K562 (cell line): ENCODE data around the gene PLA2G4D. TPM values are rescaled to one million over a fixed set of nuclear protein-coding genes. Genes with fewer than 3 reads are reported as not detected.

Source experiments
- ATAC-seq: fragments of 200-7000 bp; cut with Tn5 transposase; 3 replicates; pipeline ENCODE4 v1.9.1; 2020; ENCODE audit warnings: moderate library complexity
- BruUV-seq: library from RNA; stranded (reverse); fragments of 400-500 nt; replicated peaks from 2 replicates; lab custom pipeline; 2021; lab: Mats Ljungman, UMichigan
- CTCF ChIA-PET: fragments of 300-600 bp; formaldehyde crosslinking; extraction: SDS; loops from one replicate; lab custom pipeline; 2021; ENCODE audit warnings: low intra/inter-chr PET ratio; lab: Yijun Ruan, JAX
- POLR2A ChIA-PET: fragments of 300-600, 350-650 bp; sonication (Branson Sonifier 250); formaldehyde crosslinking; extraction: SDS; loops from one replicate; lab custom pipeline; 2021; ENCODE audit warnings: antibody characterized with exemption, inconsistent platforms; lab: Yijun Ruan, JAX
- DNase-seq, 4 experiments: peaks; one replicate each; pipeline versions ENCODE4 v3.0.0 to v3.0.0-alpha.2; 2011 to 2018; ENCODE audit warnings: low spot score in 3 of 4, mixed read lengths in 3 of 4; ENCODE audit errors: extremely low read depth in 1 of 4
- FAIRE-seq: peaks from 2 replicates; lab custom pipeline; 2011; peaks lifted over from hg19 to GRCh38; lab: Jason Lieb, UNC
- H2AFZ ChIP-seq: 2 replicates; pipeline ENCODE4 v1.6.0; 2011; ENCODE audit warnings: low read depth, low read length, control low read depth, inconsistent platforms
- H3K27ac ChIP-seq: fragments of 200-600 bp; 3 replicates; pipeline ENCODE4 v1.8.0; 2011; ENCODE audit warnings: low read depth, mild to moderate bottlenecking, control low read depth, inconsistent platforms, low read length, moderate library complexity, mixed read lengths; ENCODE audit errors: extremely low read depth
- H3K27me3 ChIP-seq, 2 experiments: fragments of 300-600 bp in 1 of 2; 2 replicates in 1 of 2; 3 replicates in 1 of 2; pipeline versions ENCODE4 v1.6.0 to v1.8.0; 2011; ENCODE audit warnings: inconsistent platforms in 2 of 2, low read length in 2 of 2, mild to moderate bottlenecking in 1 of 2, mixed read lengths in 1 of 2, moderate library complexity in 1 of 2; ENCODE audit not compliant: control insufficient read depth in 2 of 2, insufficient read depth in 2 of 2
- H3K36me3 ChIP-seq: fragments of 300-600 bp; 3 replicates; pipeline ENCODE4 v1.8.0; 2011; ENCODE audit warnings: mild to moderate bottlenecking, low read length, inconsistent platforms; ENCODE audit not compliant: control insufficient read depth, insufficient read depth
- H3K4me1 ChIP-seq, 2 experiments: fragments of 200-600 bp in 1 of 2; replicated peaks in 1 of 2; 2 replicates in 1 of 2; 3 replicates in 1 of 2; pipeline versions ENCODE4 v1.5.1 to v1.8.0; 2011; ENCODE audit warnings: inconsistent platforms in 2 of 2, low read length in 2 of 2, mild to moderate bottlenecking in 1 of 2, mixed read lengths in 1 of 2, moderate library complexity in 1 of 2; ENCODE audit not compliant: control insufficient read depth in 2 of 2, insufficient read depth in 2 of 2
- H3K4me2 ChIP-seq: 2 replicates; pipeline ENCODE4 v1.6.1; 2011; ENCODE audit warnings: low read length, control low read depth, inconsistent platforms, mixed read lengths; ENCODE audit not compliant: insufficient read depth
- H3K4me3 ChIP-seq: fragments of 200-600 bp; sonication (generic), shearing (Covaris generic); 2 replicates; pipeline ENCODE4 v1.5.1; 2016; ENCODE audit warnings: control low read depth, inconsistent platforms
- H3K79me2 ChIP-seq: fragments of 200-600 bp; 3 replicates; pipeline ENCODE4 v1.8.0; 2011; ENCODE audit warnings: low read length, inconsistent platforms; ENCODE audit not compliant: control insufficient read depth, insufficient read depth
- H3K9ac ChIP-seq, 2 experiments: 2 replicates each; pipeline versions ENCODE4 v1.6.0 to v1.6.1; 2011; ENCODE audit warnings: low read depth in 2 of 2, low read length in 2 of 2, control low read depth in 1 of 2, inconsistent platforms in 1 of 2, mild to moderate bottlenecking in 1 of 2, mixed read lengths in 1 of 2; ENCODE audit not compliant: insufficient read depth in 1 of 2
- H3K9me1 ChIP-seq: one replicate; pipeline ENCODE4 v1.6.0; 2011; ENCODE audit warnings: inconsistent platforms, mild to moderate bottlenecking, low read length, moderate library complexity; ENCODE audit not compliant: control insufficient read depth, insufficient read depth
- H3K9me3 ChIP-seq: replicated peaks from 2 replicates; pipeline ENCODE4 v1.5.1; 2011; ENCODE audit warnings: low read depth, low read length, inconsistent platforms; ENCODE audit not compliant: control insufficient read depth, insufficient read depth
- H4K20me1 ChIP-seq: replicated peaks from 2 replicates; pipeline ENCODE4 v1.6.1; 2011; ENCODE audit warnings: low read length, inconsistent platforms, mixed read lengths; ENCODE audit not compliant: control insufficient read depth, insufficient read depth
- CHD7 ChIP-seq: fragments of 200-600 bp; sonication (generic); IDR thresholded peaks from one replicate; pipeline ENCODE4 v1.6.1; 2012; ENCODE audit warnings: mild to moderate bottlenecking, low read depth, low read length, inconsistent platforms
- FOXJ3 ChIP-seq: sonication (generic); formaldehyde crosslinking; IDR thresholded peaks from 2 replicates; pipeline ENCODE4 v1.4.0; 2020; ENCODE audit warnings: mild to moderate bottlenecking, missing genetic modification reagents
- HLTF ChIP-seq: fragments of 450-650 bp; IDR thresholded peaks from 2 replicates; pipeline ENCODE4 v1.6.1; 2016
- KAT8 ChIP-seq: fragments of 450-650 bp; IDR thresholded peaks from 2 replicates; pipeline ENCODE4 v1.6.1; 2016; ENCODE audit warnings: low read depth, mild to moderate bottlenecking
- NEUROD1 ChIP-seq: fragments of 150-350 bp; IDR thresholded peaks from 2 replicates; pipeline ENCODE4 v1.6.1; 2014; ENCODE audit warnings: borderline replicate concordance, low read length, low read depth; ENCODE audit not compliant: partially characterized antibody
- RHOXF2B ChIP-seq: fragments of 250-450 bp; sonication (Bioruptor Pico); conservative IDR thresholded peaks from 2 replicates; pipeline ENCODE4 v1.5.1; 2021
- TEAD4 ChIP-seq, 2 experiments: sonication (generic) in 1 of 2; formaldehyde crosslinking in 1 of 2; IDR thresholded peaks; 2 replicates each; pipeline versions ENCODE4 v1.6.1 to v1.8.0; 2012 to 2022; ENCODE audit warnings: borderline replicate concordance in 1 of 2, inconsistent platforms in 1 of 2, low read length in 1 of 2, mild to moderate bottlenecking in 1 of 2, missing genetic modification reagents in 1 of 2
- ZKSCAN3 ChIP-seq: fragments of 250-450 bp; sonication (Bioruptor Pico); IDR thresholded peaks from 2 replicates; pipeline ENCODE4 v1.4.0; 2020
- ZNF699 ChIP-seq: fragments of 250-450 bp; sonication (Bioruptor Pico); IDR thresholded peaks from 2 replicates; pipeline ENCODE4 v1.8.0; 2021; ENCODE audit warnings: mild to moderate bottlenecking, moderate library complexity; ENCODE audit not compliant: insufficient replicate concordance
- ZNF75A ChIP-seq: fragments of 450-650 bp; formaldehyde crosslinking; IDR thresholded peaks from 2 replicates; pipeline ENCODE4 v1.4.0; 2020; ENCODE audit warnings: mild to moderate bottlenecking
- WGBS: fragments of 100-300 bp; shearing (Covaris generic); methylation state at CpG from one replicate; pipeline ENCODE4 v1.1.6; 2016; ENCODE audit warnings: low coverage, mixed read lengths; ENCODE audit not compliant: insufficient coverage; ENCODE audit errors: missing lambda C conversion rate; 5-methylcytosine and 5-hydroxymethylcytosine counted together
- in situ Hi-C: fragments of 300-500 bp; cut with MboI; formaldehyde crosslinking; loops from 4 replicates; pipeline ENCODE4 v1.15.0; 2018; ENCODE audit warnings: inconsistent platforms, mixed read lengths
- intact Hi-C: fragments of 100-400 bp; cut with micrococcal nuclease; formaldehyde crosslinking; loops from 2 replicates; pipeline ENCODE4 v1.14.2; 2022
- polyA plus RNA-seq, 8 experiments: library from polyadenylated mRNA; depleted of rRNA in 4 of 8; stranded (reverse) in 5 of 8; unstranded in 3 of 8; fragments of >200 nt; fragmentation: Nextera tagmentation in 2 of 8; fragmentation: Illumina TruSeq in 1 of 8; extraction: Ambion mirVana in 2 of 8; extraction: Trizol in 1 of 8; gene quantifications; 2 replicates each; pipeline versions ENCODE4 v1.2.1 to v1.2.3, GENCODE V29; 2011 to 2014; ENCODE audit warnings: inconsistent platforms in 1 of 8, missing spikeins in 1 of 8
- total RNA-seq, 7 experiments: library from RNA; depleted of rRNA in 6 of 7; stranded (reverse); fragments of >200 nt in 6 of 7; fragmentation: Illumina TruSeq in 2 of 7; extraction: Trizol in 2 of 7; gene quantifications; 2 replicates each; pipeline versions ENCODE4 v1.2.1 to v1.2.3, GENCODE V29; 2011 to 2021; ENCODE audit warnings: low replicate concordance in 1 of 7

Gene PLA2G4D
- total and polyA plus RNA-seq, 9 of the 15 experiments (the other 6 are each of a cell fraction or from before 2014, with no cell fraction given) = 0.04 TPM; not detected in 8

- Histone ChIP-seq H3K4me1 (no peaks in the 10 kb centered on the region; a peak in 1 of 5 replicates), H3K27ac (no peak overlapping the region), H3K79me2 (no peaks in the 10 kb centered on the region), H3K9me3 (no peaks in the 10 kb centered on the region), H3K9ac (no peak overlapping the region), H3K4me2 (no peak overlapping the region), H3K27me3 (peaks cover 24 to 43% of the 10 kb centered on the region in 2 experiments), H2AFZ (no peak overlapping the region), H3K36me3 (no peaks in the 10 kb centered on the region), H3K4me3 (no peak overlapping the region), H4K20me1 (no peaks in the 10 kb centered on the region), H3K9me1 (no peaks in the 10 kb centered on the region)
- ChIA-PET CTCF (no interaction called here), POLR2A (no interaction called here)
- FAIRE-seq (no peak), ATAC-seq (no peak), DNase-seq (no peak)
- WGBS = 10% methylated on average over 1 of the region's 1 CpG
- in situ Hi-C loops = no loop called here
- BruUV-seq = no TSS peak
- intact Hi-C loops = no loop called here
- no peak for TF ChIP-seq ZNF699
- TF ChIP-seq FOXJ3 (CRISPR knock-in tag) = no peak
- TF ChIP-seq NEUROD1 = no peak
- TF ChIP-seq KAT8 = no peak
- no peak for TF ChIP-seq ZKSCAN3 (CRISPR knock-in tag)
- no peak for TF ChIP-seq HLTF
- TF ChIP-seq CHD7 = no peak
- TF ChIP-seq RHOXF2B = no peak
- TF ChIP-seq ZNF75A (CRISPR knock-in tag) = no peak
- TF ChIP-seq TEAD4 (IDR thresholded peaks at IDR 0.05; ENCODE audit: low read length) = no peak
- no peak for TF ChIP-seq TEAD4 (CRISPR knock-in tag; IDR thresholded peaks at IDR 0.05; ENCODE audit: borderline replicate concordance)
Measured at GRCh38 chr15:42101861-42102260, 7.5 kb upstream of the PLA2G4D start.
